HepG2 (cell line): Measurements from ENCODE around the gene FLAD1. TPM values are rescaled to one million over a fixed set of nuclear protein-coding genes. Genes with fewer than 3 reads are reported as not detected.
A peak's percentile ranks its signal among the peaks of the same experiment; 100 is the strongest.

Experiments used
- AGO1 ChIP-seq: fragments of 200-400 bp; formaldehyde crosslinking; IDR thresholded peaks from 2 replicates; pipeline ENCODE4 v1.6.1; 2017; ENCODE audit warnings: mild to moderate bottlenecking, low read depth, low read length, moderate library complexity; ENCODE audit not compliant: poor library complexity, severe bottlenecking
- CEBPZ ChIP-seq: IDR thresholded peaks from 2 replicates; pipeline ENCODE4 v1.6.1; 2012; ENCODE audit warnings: low read length, improper control_type of control experiment
- ELF4 ChIP-seq: sonication (generic); formaldehyde crosslinking; IDR thresholded peaks from 2 replicates; pipeline ENCODE4 v1.5.0; 2020; ENCODE audit warnings: missing genetic modification reagents, mild to moderate bottlenecking, moderate library complexity, borderline replicate concordance
- FOXA3 ChIP-seq: IDR thresholded peaks from 2 replicates; pipeline ENCODE4 v1.6.1; 2016; ENCODE audit warnings: missing genetic modification reagents, missing compliant biosample characterization
- GATA4 ChIP-seq: sonication (generic); IDR thresholded peaks from 2 replicates; pipeline ENCODE4 v1.6.1; 2016; ENCODE audit warnings: antibody characterized with exemption, low read depth, borderline replicate concordance
- RFX5 ChIP-seq: IDR thresholded peaks from 2 replicates; pipeline ENCODE4 v1.6.1; 2011; ENCODE audit warnings: low read depth, low read length, improper control_type of control experiment
- TRIM24 ChIP-seq: sonication (generic); formaldehyde crosslinking; IDR thresholded peaks from 2 replicates; pipeline ENCODE4 v1.8.0; 2022; ENCODE audit warnings: mild to moderate bottlenecking, missing genetic modification reagents
- ZBTB10 ChIP-seq: sonication (generic); formaldehyde crosslinking; IDR thresholded peaks from 2 replicates; pipeline ENCODE4 v1.4.0; 2020; ENCODE audit warnings: missing genetic modification reagents, borderline replicate concordance
- ZBTB25 ChIP-seq: IDR thresholded peaks from 2 replicates; pipeline ENCODE4 v1.6.1; 2018; ENCODE audit warnings: missing genetic modification reagents
- ZNF362 ChIP-seq: sonication (generic); formaldehyde crosslinking; IDR thresholded peaks from 2 replicates; pipeline ENCODE4 v1.4.0; 2020; ENCODE audit warnings: missing genetic modification reagents, mild to moderate bottlenecking, borderline replicate concordance
- ZNF740 ChIP-seq: sonication (generic); formaldehyde crosslinking; IDR thresholded peaks from 2 replicates; pipeline ENCODE4 v1.4.0; 2020; ENCODE audit warnings: missing genetic modification reagents
- ZNF75D ChIP-seq: sonication (generic); formaldehyde crosslinking; IDR thresholded peaks from 2 replicates; pipeline ENCODE4 v1.8.1; 2023; ENCODE audit warnings: missing genetic modification reagents, mild to moderate bottlenecking, borderline replicate concordance
- polyA plus RNA-seq, 8 experiments: library from polyadenylated mRNA; depleted of rRNA in 3 of 8; stranded (reverse) in 7 of 8; unstranded in 1 of 8; fragments of >200 nt; fragmentation: Illumina TruSeq in 4 of 8; extraction: Trizol in 4 of 8; gene quantifications; 2 replicates each; pipeline versions ENCODE4 v1.2.1 to v1.2.3, GENCODE V29; 2011 to 2016; ENCODE audit warnings: low read depth in 4 of 8, missing spikeins in 1 of 8, mixed read lengths in 1 of 8; ENCODE audit not compliant: insufficient read depth in 1 of 8
- total RNA-seq, 5 experiments: library from RNA; depleted of rRNA; stranded (reverse); fragments of >200 nt; fragmentation: Illumina TruSeq; extraction: Trizol; gene quantifications; 2 replicates each; pipeline ENCODE4 v1.2.3, GENCODE V29; 2016; ENCODE audit warnings: low read depth in 1 of 5
- TF ChIP-seq, protein P1 (sequence below): sonication (generic); formaldehyde crosslinking; IDR thresholded peaks from 2 replicates; pipeline ENCODE4 v1.8.1; 2023; ENCODE audit warnings: mild to moderate bottlenecking, missing genetic modification reagents
- TF ChIP-seq, protein P2 (sequence below): sonication (generic); formaldehyde crosslinking; IDR thresholded peaks from 2 replicates; pipeline ENCODE4 v1.9.0; 2021; ENCODE audit warnings: missing genetic modification reagents, mild to moderate bottlenecking, borderline replicate concordance

The FLAD1 gene
- total and polyA plus RNA-seq, 2 of the 13 experiments (the other 11 are each of a cell fraction or from before 2014, with no cell fraction given), result 25.9 to 32.8 TPM

GRCh38 chr1:154936555-154937084 is 46.5 kb upstream of the FLAD1 start, which contains the start of gene PMVK (continued):
- peak; percentile 59 for TF ChIP-seq FOXA3 (CRISPR knock-in tag)
- peak; percentile 91 for TF ChIP-seq ELF4 (CRISPR knock-in tag)
- TF ChIP-seq ZNF362, result peak; percentile 80
- TF ChIP-seq ZNF740 (CRISPR knock-in tag), result peak; percentile 96
- TF ChIP-seq, protein P1, sequence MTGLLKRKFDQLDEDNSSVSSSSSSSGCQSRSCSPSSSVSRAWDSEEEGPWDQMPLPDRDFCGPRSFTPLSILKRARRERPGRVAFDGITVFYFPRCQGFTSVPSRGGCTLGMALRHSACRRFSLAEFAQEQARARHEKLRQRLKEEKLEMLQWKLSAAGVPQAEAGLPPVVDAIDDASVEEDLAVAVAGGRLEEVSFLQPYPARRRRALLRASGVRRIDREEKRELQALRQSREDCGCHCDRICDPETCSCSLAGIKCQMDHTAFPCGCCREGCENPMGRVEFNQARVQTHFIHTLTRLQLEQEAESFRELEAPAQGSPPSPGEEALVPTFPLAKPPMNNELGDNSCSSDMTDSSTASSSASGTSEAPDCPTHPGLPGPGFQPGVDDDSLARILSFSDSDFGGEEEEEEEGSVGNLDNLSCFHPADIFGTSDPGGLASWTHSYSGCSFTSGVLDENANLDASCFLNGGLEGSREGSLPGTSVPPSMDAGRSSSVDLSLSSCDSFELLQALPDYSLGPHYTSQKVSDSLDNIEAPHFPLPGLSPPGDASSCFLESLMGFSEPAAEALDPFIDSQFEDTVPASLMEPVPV, result peak; percentile 99
- TF ChIP-seq TRIM24, result no peak
- TF ChIP-seq ZNF75D, result peak; percentile 97; the same call in 1 of the 2 replicates
- TF ChIP-seq RFX5, result no peak; the same call in 1 of the 2 replicates
- no peak for TF ChIP-seq AGO1
- TF ChIP-seq ZBTB10 (CRISPR knock-in tag), result peak; percentile 89; the same call in 1 of the 2 replicates
- TF ChIP-seq, protein P2, sequence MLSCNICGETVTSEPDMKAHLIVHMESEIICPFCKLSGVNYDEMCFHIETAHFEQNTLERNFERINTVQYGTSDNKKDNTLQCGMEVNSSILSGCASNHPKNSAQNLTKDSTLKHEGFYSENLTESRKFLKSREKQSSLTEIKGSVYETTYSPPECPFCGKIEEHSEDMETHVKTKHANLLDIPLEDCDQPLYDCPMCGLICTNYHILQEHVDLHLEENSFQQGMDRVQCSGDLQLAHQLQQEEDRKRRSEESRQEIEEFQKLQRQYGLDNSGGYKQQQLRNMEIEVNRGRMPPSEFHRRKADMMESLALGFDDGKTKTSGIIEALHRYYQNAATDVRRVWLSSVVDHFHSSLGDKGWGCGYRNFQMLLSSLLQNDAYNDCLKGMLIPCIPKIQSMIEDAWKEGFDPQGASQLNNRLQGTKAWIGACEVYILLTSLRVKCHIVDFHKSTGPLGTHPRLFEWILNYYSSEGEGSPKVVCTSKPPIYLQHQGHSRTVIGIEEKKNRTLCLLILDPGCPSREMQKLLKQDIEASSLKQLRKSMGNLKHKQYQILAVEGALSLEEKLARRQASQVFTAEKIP, result no peak
- peak; percentile 92 for TF ChIP-seq ZBTB25 (CRISPR knock-in tag)
- peak; percentile 67; the same call in 1 of the 2 replicates for TF ChIP-seq GATA4
- TF ChIP-seq CEBPZ, result no peak
